ENCODE results near the gene AURKB.
"Not testable (repeated sequence)": the region's sequence is repeated elsewhere in the genome, so short reads cannot be mapped to it uniquely, and the experiment has no call there.

Gene AURKB

GRCh38 chr17:8186446-8186786, 24.0 kb downstream of the AURKB start:
- no peak overlapping the region for H3K4me3 Mint-ChIP-seq
- peaks cover 20% of the 10 kb centered on the region for H3K4me1 Mint-ChIP-seq (ENCODE audit: low read depth)
- no peaks in the 10 kb centered on the region for H3K9me3 Mint-ChIP-seq (ENCODE audit: low read depth)
- no peaks in the 10 kb centered on the region for H3K36me3 Mint-ChIP-seq
- H3K27ac Mint-ChIP-seq = no peak overlapping the region
- no peaks in the 10 kb centered on the region for H3K27me3 Mint-ChIP-seq

- H3K27ac Mint-ChIP-seq = no peak overlapping the region
- H3K4me1 Mint-ChIP-seq (ENCODE audit: low read depth) = peaks cover 20% of the 10 kb centered on the region
- no peaks in the 10 kb centered on the region for H3K9me3 Mint-ChIP-seq (ENCODE audit: low read depth)
- no peaks in the 10 kb centered on the region for H3K27me3 Mint-ChIP-seq
- H3K4me3 Mint-ChIP-seq = no peak overlapping the region
- no peaks in the 10 kb centered on the region for H3K36me3 Mint-ChIP-seq
These were observed 24.6 kb downstream of the AURKB start for GRCh38 chr17:8185582-8186445.

GRCh38 chr17:8176998-8177731, 33.2 kb downstream of the AURKB start:
- no peaks in the 10 kb centered on the region for H3K36me3 Mint-ChIP-seq
- H3K9me3 Mint-ChIP-seq (ENCODE audit: low read depth) = no peaks in the 10 kb centered on the region
- no peaks in the 10 kb centered on the region for H3K27me3 Mint-ChIP-seq
- peaks cover 44% of the 10 kb centered on the region for H3K4me1 Mint-ChIP-seq (ENCODE audit: low read depth)
- H3K4me3 Mint-ChIP-seq = peak overlapping the region; percentile 92
- peak overlapping the region; percentile 91 for H3K27ac Mint-ChIP-seq

DNA sequence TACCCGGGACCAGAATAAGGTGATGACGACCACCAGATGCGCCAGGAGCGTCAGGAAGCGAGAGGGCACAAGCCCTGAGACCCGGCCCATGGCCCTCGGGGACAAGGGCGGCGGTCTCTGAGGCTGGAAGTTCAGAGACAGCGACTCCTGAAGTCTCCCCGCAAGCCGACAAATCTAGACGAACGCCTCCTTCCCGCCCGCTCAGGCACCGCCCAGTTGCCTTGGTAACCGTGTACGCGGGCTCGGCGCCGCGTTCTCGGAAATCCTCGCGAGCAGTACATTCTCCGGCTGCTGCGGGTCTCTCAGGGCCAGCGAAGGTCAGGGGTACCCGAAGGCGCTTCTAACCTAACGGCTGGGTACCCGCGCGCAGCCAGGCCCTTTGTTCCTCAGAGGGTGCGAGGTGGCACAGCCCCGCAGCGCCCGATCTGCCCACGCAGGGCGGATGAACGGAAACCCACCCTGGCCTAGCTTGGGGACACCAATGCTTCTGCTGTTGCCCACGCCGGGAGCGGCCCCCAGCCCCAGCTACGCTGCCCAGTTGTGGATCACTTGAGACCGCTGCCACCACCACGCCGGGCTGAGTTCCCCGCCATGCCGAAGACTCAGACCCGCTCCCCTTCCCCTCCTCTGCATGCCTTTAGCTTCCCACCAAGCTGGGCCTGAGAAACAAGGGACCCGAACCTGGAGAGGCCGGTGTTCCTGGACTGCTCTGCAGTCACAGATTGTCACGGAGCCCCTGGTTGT, 34.0 kb downstream of the AURKB start, which contains the start of gene TMEM107:
Gene TMEM107 (minus strand): TSS at position 184 of the 744 bp plus-strand sequence. CDS start 94 bp downstream, at position 90.
- no peaks in the 10 kb centered on the region for H3K36me3 Mint-ChIP-seq
- peaks cover 41% of the 10 kb centered on the region for H3K4me1 Mint-ChIP-seq (ENCODE audit: low read depth)
- H3K27me3 Mint-ChIP-seq = no peaks in the 10 kb centered on the region
- no peaks in the 10 kb centered on the region for H3K9me3 Mint-ChIP-seq (ENCODE audit: low read depth)
- peak within 1 kb of the TSS; percentile 91 for H3K27ac Mint-ChIP-seq
- peak within 1 kb of the TSS; percentile 92 for H3K4me3 Mint-ChIP-seq

- no peaks in the 10 kb centered on the region for H3K36me3 Mint-ChIP-seq
- no peaks in the 10 kb centered on the region for H3K27me3 Mint-ChIP-seq
- H3K4me3 Mint-ChIP-seq = peak overlapping the region; percentile 92
- no peaks in the 10 kb centered on the region for H3K9me3 Mint-ChIP-seq (ENCODE audit: low read depth)
- peak overlapping the region; percentile 91 for H3K27ac Mint-ChIP-seq
- peaks cover 38% of the 10 kb centered on the region for H3K4me1 Mint-ChIP-seq (ENCODE audit: low read depth)
These were observed 34.6 kb downstream of the AURKB start for GRCh38 chr17:8175795-8176196.

DNA sequence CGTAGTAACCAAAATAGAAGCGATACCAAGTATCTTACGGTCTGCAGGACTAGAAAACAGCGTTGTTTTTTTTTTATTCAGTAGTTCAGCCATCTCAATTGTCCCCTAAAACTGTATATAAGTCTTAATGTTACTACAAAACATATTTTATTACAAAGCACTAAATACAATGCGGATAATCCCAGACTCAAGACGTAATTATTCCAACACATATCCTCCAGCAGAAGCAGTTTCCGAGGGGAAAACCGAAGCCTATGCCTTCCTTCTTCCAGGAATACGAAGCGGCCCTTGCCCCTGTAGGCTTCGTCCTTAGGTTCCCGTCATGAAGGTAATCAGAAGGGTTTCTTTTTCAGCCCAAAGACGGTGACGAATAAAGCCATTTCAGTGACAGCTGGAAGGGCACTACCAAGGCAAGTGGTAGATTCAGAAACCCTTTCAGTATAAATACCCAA, 36.5 kb downstream of the AURKB start:
- Mint-ChIP-seq H3K27ac (peak overlapping the region; percentile 100), H3K4me1 (ENCODE audit: low read depth) (peaks cover 39% of the 10 kb centered on the region), H3K9me3 (ENCODE audit: low read depth) (no peaks in the 10 kb centered on the region), H3K27me3 (no peaks in the 10 kb centered on the region), H3K36me3 (no peaks in the 10 kb centered on the region), H3K4me3 (peak overlapping the region; percentile 90)

- H3K4me1 Mint-ChIP-seq (ENCODE audit: low read depth) = peaks cover 41% of the 10 kb centered on the region
- no peaks in the 10 kb centered on the region for H3K36me3 Mint-ChIP-seq
- H3K27me3 Mint-ChIP-seq = no peaks in the 10 kb centered on the region
- H3K9me3 Mint-ChIP-seq (ENCODE audit: low read depth) = no peaks in the 10 kb centered on the region
- peak overlapping the region; percentile 100 for H3K27ac Mint-ChIP-seq
- peak overlapping the region; percentile 90 for H3K4me3 Mint-ChIP-seq
These were observed 37.1 kb downstream of the AURKB start for GRCh38 chr17:8173056-8173870.

DNA sequence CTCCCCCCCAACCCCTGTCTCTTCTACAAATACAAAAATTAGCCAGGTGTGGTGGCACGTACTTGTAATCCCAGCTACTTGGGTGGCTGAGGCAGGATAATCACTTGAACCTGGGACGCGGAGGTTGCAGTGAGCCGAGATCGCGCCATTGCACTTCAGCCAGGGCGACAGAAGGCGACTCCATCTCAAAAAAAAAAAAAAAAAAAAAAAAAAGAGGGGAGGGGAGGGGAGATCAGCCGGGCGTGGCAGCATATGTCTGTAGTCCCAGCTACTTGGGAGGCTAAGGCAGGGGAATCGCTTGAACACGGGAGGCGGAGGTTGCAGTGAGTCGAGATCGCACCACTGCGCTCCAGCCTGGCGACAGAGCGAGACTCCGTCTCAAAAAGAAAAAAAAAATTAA, 40.2 kb downstream of the AURKB start:
- not testable (repeated sequence) for H3K27me3 Mint-ChIP-seq; H3K9me3 Mint-ChIP-seq (ENCODE audit: low read depth); H3K4me3 Mint-ChIP-seq; H3K36me3 Mint-ChIP-seq; H3K27ac Mint-ChIP-seq
- H3K4me1 Mint-ChIP-seq (ENCODE audit: low read depth) = peaks cover 31% of the 10 kb centered on the region

DNA sequence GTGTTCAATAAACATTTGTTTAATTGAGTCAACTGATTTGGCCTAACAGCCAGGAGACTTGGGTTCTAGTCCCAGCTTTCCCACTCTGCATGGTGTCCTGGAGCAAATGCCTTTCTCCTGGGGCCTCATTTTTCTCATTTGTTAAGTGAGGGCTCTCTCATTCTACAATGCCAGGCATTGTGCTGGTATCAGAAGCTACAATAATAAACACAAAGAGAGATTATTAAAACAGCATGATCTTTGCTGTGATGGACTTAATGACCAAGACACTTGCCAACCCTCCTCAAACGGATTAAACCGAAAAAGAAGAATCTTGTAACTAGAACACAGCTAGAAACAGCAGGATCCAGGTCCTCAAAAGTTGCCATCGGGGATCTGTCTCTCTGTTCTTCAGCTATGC, 42.8 kb downstream of the AURKB start:
- Mint-ChIP-seq H3K9me3 (ENCODE audit: low read depth) (no peaks in the 10 kb centered on the region), H3K27me3 (no peaks in the 10 kb centered on the region)

DNA sequence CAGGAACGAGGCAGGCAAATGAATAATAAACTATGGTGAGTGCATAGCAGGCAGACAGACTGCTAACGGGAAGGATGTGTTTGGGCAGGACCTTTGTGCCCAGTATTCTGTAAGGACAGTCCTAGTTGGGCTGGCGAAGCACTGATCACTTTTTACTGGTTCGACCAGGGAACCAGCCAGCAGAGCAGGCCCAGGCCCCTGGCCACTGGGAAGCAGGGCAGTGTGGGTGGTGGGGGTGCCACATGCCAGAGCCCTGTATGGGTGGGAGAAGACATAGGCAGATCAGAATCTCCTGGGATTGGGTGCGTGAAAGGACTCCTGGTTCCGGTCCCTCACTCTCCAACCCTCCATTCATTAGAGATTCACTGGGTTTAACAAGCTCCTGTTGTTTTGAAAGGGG, 43.6 kb downstream of the AURKB start:
- H3K27me3 Mint-ChIP-seq = no peaks in the 10 kb centered on the region

More for the DNA sequence above, 42.8 kb downstream of the AURKB start:
- Mint-ChIP-seq H3K36me3 (no peaks in the 10 kb centered on the region), H3K4me3 (no peak overlapping the region), H3K4me1 (ENCODE audit: low read depth) (peaks cover 33% of the 10 kb centered on the region), H3K27ac (no peak overlapping the region)

DNA sequence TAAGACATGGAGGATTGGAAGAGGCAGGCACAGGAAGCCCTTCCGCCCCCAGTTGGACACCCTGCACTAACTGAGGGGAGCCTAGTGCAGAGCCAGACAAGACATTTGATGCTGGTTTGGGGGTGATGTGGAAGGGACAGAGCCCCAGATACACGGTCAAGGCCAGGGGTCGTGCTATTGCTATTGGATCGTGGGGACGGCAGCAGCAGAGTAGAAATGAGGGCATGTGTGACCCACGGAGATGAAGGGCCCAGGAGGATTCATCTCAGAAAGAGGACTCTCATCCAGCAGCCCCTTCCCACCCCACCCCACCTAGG, 45.6 kb downstream of the AURKB start:
- Mint-ChIP-seq H3K36me3 (peaks cover 2% of the 10 kb centered on the region), H3K27ac (peak overlapping the region; percentile 95), H3K4me3 (peak overlapping the region; percentile 85), H3K4me1 (ENCODE audit: low read depth) (peaks cover 50% of the 10 kb centered on the region), H3K9me3 (ENCODE audit: low read depth) (no peaks in the 10 kb centered on the region), H3K27me3 (no peaks in the 10 kb centered on the region)

More for the DNA sequence above, 43.6 kb downstream of the AURKB start:
- peaks cover 32% of the 10 kb centered on the region for H3K4me1 Mint-ChIP-seq (ENCODE audit: low read depth)
- H3K4me3 Mint-ChIP-seq = no peak overlapping the region
- H3K9me3 Mint-ChIP-seq (ENCODE audit: low read depth) = no peaks in the 10 kb centered on the region
- peak overlapping the region; percentile 55 for H3K27ac Mint-ChIP-seq
- no peaks in the 10 kb centered on the region for H3K36me3 Mint-ChIP-seq

DNA sequence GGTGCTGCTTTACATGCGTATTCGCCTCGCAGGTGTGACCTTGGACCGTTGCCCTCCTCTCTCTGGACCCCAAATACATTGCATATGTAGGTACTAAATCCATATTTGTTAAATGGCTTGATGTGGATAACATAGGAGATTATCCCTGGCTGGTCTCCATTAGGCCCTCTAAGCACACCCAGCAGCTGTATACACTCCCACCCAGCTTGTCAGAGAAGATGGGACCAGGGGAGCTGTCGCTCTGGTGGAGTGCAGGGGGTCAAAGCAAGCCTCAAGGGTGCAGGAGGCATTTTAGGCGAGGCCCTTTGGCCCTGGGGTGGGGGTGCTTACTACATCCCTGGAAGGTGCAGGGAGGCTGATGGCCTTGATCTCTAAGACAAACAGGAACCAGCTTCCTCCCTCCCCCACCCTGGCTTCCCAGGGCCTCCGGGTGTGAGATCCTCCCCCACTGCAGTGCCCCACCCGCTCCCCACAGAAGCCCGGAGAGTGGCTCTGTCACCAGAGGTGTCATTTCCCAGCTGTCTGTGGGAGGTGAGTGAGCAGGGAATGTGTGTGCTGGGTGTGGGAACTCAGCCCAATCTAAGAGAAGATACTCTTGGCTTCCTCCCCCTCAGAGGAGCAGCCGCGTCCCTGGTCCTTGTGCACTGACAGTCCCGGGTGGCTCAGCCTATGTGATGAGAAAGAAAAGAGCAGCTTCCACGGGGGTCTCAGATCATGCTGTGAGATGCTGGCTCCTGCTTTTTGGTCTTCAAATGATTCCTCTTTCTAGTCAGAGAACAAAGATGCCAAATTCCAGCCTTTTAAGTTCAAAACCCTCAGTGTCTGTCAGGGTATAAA, 46.2 kb downstream of the AURKB start:
- H3K27ac Mint-ChIP-seq = peak overlapping the region; percentile 95
- H3K27me3 Mint-ChIP-seq = no peaks in the 10 kb centered on the region
- peaks cover 2% of the 10 kb centered on the region for H3K36me3 Mint-ChIP-seq
- H3K4me1 Mint-ChIP-seq (ENCODE audit: low read depth) = peaks cover 55% of the 10 kb centered on the region
- H3K9me3 Mint-ChIP-seq (ENCODE audit: low read depth) = no peaks in the 10 kb centered on the region
- peak overlapping the region; percentile 85 for H3K4me3 Mint-ChIP-seq

DNA sequence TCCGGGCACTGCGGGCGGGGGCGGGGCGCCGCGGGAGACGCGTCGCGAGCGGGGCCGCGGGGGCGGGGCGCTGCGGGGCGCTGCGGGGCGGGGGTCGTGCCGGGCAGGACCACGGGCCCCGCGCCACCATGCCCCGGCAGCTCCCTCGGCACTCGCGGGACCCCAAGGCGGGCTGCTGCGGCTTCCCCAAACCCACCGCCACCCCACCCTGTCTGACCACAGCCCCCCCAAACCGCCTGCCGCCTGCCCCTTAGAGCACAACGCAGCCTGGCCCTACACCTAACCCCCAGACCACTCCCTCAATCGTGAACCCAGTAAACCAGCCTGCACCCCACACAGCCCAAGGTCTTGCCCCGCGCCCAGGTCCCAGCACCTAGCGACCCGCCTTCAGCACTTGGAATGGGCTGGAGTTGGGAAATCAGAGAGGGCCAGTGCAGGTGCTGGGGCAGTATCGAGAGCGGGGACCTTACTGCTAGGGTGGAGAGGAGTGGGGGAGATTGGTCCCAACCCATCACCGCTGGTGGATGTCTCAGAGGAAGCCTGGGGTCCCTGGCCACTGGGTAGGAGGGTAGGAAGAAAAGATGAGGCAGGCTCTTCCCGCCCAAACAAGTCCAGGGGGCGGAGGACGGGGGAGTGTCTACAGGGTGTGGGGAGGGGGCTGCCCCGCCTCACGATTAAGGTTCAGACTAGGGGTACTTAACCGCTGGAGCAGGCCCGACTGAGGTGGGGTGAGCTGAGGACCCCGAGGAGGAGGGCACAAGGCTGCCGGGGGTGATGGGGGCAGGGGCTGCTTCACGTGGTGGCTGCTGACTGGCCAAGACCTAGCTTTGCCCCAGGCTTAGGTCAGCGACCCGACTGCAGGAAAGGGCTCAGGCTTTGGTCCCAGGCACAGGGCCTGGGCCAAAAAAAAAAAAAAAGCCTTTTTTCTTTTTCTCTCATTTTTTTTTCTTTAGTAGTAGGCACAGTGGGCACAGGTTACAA, 47.1 kb downstream of the AURKB start:
- Mint-ChIP-seq H3K36me3 (peaks cover 2% of the 10 kb centered on the region), H3K4me1 (ENCODE audit: low read depth) (peaks cover 59% of the 10 kb centered on the region), H3K27ac (peak overlapping the region; percentile 95), H3K4me3 (peak overlapping the region; percentile 85), H3K9me3 (ENCODE audit: low read depth) (no peaks in the 10 kb centered on the region), H3K27me3 (no peaks in the 10 kb centered on the region)

Measured in activated naive CD8-positive, alpha-beta T cell (primary cell).